Activated naive CD4-positive, alpha-beta T cell (primary cell): ENCODE results near the gene LIFR.
"Not testable (repeated sequence)": the region's sequence is repeated elsewhere in the genome, so short reads cannot be mapped to it uniquely, and the experiment has no call there.

Source experiments
- DNase-seq, 4 experiments: peaks; one replicate each; lab custom pipeline; 2025; lab: John Stamatoyannopoulos, UW

The LIFR gene

GRCh38 chr5:38556599-38557307 is at the start of gene LIFR:
Gene LIFR, minus strand, starts transcription at chr5:38556646. Its CDS starts 25,999 bp downstream, at chr5:38530647.
- peak in 2 of 4 experiments; percentile 3 to 21 for DNase-seq

- no peak for DNase-seq
Measured at GRCh38 chr5:38605610-38606009, 49.2 kb upstream of the LIFR start.

- no peak for DNase-seq
Measured at GRCh38 chr5:38603691-38604090, 47.2 kb upstream of the LIFR start.

GRCh38 chr5:38602641-38603040 is 46.2 kb upstream of the LIFR start:
- no peak for DNase-seq

- no peak for DNase-seq
Measured at GRCh38 chr5:38601863-38602298, 45.4 kb upstream of the LIFR start.

- DNase-seq, result no peak
Measured at GRCh38 chr5:38601133-38601862, 44.9 kb upstream of the LIFR start.

GRCh38 chr5:38600329-38601045 is 44.0 kb upstream of the LIFR start:
- DNase-seq, result no peak

- not testable (repeated sequence) for DNase-seq
Measured at GRCh38 chr5:38599751-38600150, 43.3 kb upstream of the LIFR start.

GRCh38 chr5:38598994-38599617 is 42.7 kb upstream of the LIFR start:
- DNase-seq, result no peak

GRCh38 chr5:38598296-38598993 is 42.0 kb upstream of the LIFR start:
- DNase-seq, result no peak

GRCh38 chr5:38596981-38597380 is 40.5 kb upstream of the LIFR start:
- DNase-seq, result no peak

GRCh38 chr5:38595132-38595745 is 38.8 kb upstream of the LIFR start:
- no peak for DNase-seq

- no peak for DNase-seq
Measured at GRCh38 chr5:38593959-38594358, 37.5 kb upstream of the LIFR start.

- DNase-seq, result no peak
Measured at GRCh38 chr5:38591523-38591849, 35.0 kb upstream of the LIFR start.

GRCh38 chr5:38590838-38591522 is 34.5 kb upstream of the LIFR start:
- DNase-seq, result no peak

GRCh38 chr5:38589629-38590028 is 33.2 kb upstream of the LIFR start:
- DNase-seq, result no peak

- DNase-seq, result no peak
Measured at GRCh38 chr5:38585816-38586215, 29.4 kb upstream of the LIFR start.

- DNase-seq, result no peak
Measured at GRCh38 chr5:38583500-38583899, 27.1 kb upstream of the LIFR start.

- no peak for DNase-seq
Measured at GRCh38 chr5:38582975-38583319, 26.5 kb upstream of the LIFR start.

- DNase-seq, result no peak
Measured at GRCh38 chr5:38582293-38582974, 26.0 kb upstream of the LIFR start.
